Measurements from ENCODE around the gene HAO2.

DNA sequence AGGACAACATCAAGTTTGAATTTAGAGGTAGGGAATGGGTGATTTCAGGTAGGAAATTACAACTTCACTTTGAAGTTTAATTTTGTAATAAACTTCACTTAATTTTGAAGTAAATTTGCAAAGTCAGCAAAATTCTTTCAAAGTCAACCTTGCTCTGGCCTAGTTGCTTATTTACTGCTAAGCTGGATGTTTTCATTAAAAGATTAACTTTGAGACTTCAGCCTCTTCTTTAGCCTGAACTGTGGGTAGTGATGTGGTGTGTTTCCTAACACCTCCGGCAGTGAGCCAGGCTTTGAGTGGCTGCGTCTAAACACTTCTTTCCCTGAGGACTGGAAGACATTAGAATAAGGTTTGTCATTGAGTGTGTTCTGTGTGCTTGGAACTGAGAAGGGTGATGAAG is at the start of gene HAO2:
- TF ChIP-seq POLR2AphosphoS5 (IDR thresholded peaks at IDR 0.05; ENCODE audit: low read depth, low read length), result no peak
- no peak for TF ChIP-seq CTCF (IDR thresholded peaks at IDR 0.05)
- TF ChIP-seq SIN3A (IDR thresholded peaks at IDR 0.05; ENCODE audit: borderline replicate concordance, insufficient read depth, low read depth, low read length), result no peak
- TF ChIP-seq, protein P1, sequence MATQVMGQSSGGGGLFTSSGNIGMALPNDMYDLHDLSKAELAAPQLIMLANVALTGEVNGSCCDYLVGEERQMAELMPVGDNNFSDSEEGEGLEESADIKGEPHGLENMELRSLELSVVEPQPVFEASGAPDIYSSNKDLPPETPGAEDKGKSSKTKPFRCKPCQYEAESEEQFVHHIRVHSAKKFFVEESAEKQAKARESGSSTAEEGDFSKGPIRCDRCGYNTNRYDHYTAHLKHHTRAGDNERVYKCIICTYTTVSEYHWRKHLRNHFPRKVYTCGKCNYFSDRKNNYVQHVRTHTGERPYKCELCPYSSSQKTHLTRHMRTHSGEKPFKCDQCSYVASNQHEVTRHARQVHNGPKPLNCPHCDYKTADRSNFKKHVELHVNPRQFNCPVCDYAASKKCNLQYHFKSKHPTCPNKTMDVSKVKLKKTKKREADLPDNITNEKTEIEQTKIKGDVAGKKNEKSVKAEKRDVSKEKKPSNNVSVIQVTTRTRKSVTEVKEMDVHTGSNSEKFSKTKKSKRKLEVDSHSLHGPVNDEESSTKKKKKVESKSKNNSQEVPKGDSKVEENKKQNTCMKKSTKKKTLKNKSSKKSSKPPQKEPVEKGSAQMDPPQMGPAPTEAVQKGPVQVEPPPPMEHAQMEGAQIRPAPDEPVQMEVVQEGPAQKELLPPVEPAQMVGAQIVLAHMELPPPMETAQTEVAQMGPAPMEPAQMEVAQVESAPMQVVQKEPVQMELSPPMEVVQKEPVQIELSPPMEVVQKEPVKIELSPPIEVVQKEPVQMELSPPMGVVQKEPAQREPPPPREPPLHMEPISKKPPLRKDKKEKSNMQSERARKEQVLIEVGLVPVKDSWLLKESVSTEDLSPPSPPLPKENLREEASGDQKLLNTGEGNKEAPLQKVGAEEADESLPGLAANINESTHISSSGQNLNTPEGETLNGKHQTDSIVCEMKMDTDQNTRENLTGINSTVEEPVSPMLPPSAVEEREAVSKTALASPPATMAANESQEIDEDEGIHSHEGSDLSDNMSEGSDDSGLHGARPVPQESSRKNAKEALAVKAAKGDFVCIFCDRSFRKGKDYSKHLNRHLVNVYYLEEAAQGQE (IDR thresholded peaks at IDR 0.05; ENCODE audit: insufficient read depth in 1 of 2, low read depth in 2 of 2, low read length in 1 of 2), result no peak
- TF ChIP-seq TCF7L2 (IDR thresholded peaks at IDR 0.05; ENCODE audit: low read depth, low read length), result no peak
